GM04503 (cell line): ENCODE data around the gene RER1.

ENCODE experiments used
- DNase-seq: peaks from one replicate; pipeline ENCODE4 v3.0.0-alpha.2; 2012; ENCODE audit warnings: low read depth

RER1 gene

DNA sequence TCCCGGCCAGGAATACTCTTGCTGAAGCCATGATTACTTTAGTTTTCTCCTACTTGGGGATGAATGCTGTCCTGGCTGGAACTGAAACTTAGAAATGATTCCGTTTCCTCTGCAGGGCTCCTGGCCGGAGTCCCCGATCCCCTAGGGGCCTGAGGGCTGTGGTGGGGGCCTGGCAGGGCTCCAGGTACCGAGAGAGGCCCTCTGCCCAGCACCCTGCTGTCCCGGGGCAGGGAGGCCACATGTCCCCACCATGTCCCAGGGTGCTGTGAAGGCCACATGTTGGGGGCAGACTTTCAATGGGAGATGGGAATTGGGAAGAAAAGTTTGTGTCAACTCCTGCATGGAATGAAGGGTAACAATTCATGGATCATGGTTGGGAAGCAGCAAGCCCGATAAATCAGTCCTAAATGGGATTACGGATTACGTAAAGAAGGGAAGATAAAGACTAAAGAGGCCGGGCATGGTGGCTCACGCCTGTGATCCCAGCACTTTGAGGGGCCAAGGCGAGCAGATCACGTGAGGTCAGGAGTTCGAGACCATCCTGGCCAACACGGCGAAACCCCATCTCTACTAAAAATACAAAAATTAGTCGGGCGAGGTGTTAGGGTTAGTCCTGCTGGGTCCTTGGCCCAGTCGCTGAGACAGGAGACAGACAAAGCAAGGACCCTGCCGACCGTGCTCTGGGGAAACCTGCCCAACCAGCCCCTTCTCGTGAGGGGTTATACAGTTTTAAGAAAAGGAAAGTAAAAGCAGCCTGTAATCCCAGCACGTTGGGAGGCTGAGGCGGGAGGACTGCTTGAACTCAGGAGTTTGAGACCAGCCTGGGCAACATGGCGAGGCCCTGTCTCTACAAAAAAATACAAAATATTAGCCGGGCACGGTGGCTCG, 37.8 kb upstream of the RER1 start:
- DNase-seq, result no peak

- no peak for DNase-seq
These were observed 36.9 kb upstream of the RER1 start for GRCh38 chr1:2354511-2355372.

GRCh38 chr1:2355373-2356261, 36.0 kb upstream of the RER1 start:
- DNase-seq, result no peak

DNA sequence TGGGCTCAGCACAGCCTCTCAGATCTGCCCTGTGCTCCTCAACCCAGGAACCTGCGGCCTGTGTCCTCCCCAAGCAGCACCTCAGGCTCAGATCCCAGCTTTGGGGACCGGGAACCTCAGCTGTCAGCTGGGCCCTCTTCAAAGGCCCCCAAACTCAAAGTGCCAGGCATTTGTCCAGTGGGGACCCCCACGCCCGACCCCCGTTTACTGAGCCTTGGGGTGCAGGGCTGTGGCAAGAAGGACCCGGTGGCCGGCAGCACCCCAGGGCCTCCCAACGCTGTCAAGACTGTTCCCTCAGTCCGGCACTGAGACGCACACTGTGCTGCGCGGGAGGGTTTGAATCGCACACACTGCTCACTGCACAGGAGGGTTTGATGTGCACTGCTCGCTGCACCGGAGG, 35.2 kb upstream of the RER1 start:
- DNase-seq, result no peak

- DNase-seq, result no peak
These were observed 34.5 kb upstream of the RER1 start for GRCh38 chr1:2356911-2357845.

- no peak for DNase-seq
These were observed 33.6 kb upstream of the RER1 start for GRCh38 chr1:2358072-2358471.

GRCh38 chr1:2358651-2359640, 32.7 kb upstream of the RER1 start:
- DNase-seq, result no peak

GRCh38 chr1:2360588-2361364, 30.9 kb upstream of the RER1 start:
- DNase-seq, result no peak

DNA sequence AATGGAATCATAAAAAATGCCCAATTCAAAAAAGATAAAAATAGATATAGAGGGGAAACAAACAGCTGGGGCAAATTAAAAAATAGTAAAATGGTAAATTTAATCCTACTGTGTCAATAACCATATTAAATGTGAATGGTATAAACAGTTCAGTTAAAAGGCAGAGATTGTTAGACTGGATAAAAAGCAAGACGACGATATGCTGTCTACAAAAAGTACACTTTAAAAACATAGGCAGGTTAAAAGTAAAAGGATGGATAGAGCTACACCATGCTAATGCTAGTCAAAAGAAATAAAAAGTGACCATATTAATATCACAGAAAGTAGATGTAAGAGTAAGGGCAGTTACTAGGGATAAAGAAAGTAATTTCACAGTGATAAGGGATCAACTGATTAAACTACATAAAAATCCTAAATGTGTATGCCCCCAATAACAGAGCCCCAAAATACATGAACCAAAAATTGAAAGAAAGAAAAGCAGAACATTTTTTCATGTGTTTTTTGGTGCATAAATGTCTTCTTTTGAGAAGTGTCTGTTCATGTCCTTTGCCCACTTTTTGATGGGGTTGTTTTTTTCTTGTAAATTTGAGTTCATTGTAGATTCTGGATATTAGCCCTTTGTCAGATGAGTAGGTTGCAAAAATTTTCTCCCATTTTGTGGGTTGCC, 27.7 kb upstream of the RER1 start:
- no peak for DNase-seq

DNA sequence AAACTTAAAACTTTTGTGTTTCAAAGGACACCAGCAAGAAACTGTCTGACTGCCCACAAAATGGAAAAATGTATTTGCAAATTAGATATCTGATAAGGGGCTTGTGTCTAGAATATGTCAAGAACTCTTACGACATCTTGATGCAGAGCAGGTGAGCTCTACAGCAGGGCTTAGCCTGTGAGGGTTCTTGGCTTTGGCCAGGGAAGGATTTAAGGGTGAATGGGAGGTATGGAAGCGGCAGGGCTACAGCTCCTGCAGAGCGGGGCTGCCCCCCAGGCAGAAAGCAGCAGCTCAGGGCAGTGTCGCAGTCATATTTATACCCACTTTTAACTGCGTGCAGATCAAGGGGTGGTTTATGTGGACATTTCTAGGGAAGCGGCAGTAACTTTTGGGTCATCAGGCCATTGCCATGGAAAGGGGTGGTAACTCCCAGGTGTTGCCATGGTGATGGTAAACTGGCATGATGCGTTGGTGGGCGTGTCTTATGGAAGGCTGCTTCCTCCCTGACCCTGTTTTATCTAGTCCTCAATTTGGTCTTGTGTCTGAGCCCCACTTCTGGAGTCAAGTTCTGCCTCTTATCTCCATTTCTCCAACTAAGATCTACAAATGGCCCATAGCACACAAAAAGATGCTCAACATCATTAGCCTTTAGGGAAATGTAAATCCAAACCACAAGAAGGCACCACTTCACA, 23.4 kb upstream of the RER1 start:
- DNase-seq, result no peak

- no peak for DNase-seq
These were observed 18.8 kb upstream of the RER1 start for GRCh38 chr1:2372551-2373490.

DNA sequence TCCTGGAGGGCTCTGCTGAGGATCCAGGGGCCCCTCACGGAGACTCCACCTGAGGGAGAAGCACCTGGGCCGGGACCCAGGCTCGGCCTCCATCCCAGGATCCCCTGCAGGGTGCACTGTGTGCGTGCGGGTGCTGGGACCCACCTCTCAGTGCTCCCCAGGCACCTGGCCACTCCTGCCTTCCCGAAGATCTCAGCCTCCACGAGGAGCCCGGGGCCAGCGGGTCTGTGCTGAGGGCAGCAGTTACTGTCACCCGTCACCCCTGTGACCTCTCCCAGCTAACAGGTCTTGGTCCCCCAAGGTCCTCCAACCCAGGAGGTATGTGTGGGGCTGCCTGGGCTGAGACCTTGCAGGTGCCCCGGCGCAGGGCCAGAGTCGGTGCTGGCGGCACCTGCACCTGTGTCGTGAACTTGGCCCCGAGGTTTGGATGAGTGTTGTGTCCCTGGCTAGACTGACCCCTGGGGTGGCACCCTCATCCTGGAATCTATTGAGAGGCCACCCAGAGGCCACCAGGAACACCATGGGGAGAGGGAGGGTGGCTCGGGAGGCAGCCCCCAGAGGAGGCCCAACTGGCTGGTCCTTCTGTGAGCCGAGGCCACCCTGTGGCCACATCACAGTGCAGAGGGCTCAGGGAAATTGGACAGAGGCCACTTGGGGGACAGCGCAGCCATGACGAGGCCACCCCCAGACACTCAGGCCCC, 17.9 kb upstream of the RER1 start:
- DNase-seq, result no peak

DNA sequence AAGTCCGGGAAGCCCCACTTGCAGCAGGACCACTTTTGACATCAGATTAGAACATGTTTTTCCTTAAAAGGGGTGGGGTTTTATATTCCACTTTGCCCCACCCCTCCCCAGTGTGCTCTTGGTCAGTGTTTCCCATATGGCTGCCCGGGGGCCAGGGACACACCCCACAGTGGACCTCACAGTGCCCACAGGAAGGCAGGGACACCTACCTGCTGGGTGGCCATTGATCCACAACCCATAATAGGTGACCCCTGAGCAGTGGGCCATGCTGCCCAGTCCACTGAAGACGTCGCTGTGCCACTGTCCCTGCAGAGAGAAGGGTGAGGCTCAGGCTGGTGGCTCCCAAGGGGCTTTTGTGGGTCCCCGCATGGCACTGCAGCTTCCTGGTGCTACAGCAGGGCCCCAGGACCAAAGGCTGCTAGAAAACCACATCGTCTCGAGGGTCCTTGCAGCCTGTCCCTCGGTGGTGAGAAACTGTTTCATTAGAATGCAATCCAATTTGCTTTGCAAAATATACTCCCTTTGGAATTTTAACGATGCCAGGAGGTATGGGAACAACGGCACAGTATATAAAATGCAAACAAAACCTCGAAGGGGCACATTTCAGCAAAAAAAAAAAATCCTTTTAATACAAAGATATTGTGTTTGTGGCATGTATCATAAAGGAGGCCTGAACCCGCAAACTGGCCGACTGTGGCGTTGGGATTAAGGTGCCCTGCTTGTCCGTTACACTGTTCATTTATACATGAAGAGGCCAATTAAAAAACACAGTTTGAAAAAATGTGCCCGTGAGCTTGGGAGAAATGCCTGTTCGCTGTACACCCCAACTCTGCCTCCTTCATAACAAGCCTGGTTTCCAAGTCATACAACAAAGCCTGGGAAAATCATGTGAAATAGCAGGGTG, 17.1 kb upstream of the RER1 start:
- DNase-seq, result no peak

DNA sequence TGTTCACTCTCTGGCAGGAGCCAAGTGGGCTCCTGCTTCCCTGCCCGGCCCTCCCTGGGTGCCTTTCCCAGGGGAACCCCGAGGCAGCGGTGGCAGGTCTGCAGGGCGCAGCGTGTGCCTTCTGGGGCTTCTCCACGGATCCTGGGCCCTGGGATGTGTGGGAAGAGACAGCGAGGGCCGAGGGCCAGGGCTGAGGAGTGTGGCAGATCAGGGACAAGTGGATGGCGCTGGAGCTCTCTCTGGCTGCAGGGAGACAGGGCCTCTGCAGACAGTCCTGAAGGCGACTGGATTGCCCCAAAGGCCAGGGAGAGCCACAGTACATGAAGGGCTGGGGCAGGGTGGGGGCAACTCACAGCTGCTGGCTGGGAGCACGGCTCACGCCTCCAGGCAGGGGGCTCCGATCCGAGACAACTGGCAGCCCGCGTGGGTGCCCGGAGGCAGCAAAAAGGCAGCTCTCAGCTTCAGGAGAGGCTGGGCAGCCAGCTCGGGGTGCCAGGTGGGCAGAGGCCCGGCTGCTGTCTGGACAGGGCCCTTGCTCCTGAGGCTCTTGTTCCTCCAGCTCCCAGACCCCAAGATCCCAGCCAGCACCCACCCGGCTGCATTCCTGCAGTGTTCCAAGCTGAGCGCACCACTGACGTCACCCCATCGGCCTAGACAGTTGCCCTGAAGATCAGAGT, 16.3 kb upstream of the RER1 start:
- DNase-seq, result no peak
